ENCODE results near the gene CYP1A2.

Gene CYP1A2

GRCh38 chr15:74792227-74793016 is 43.8 kb downstream of the CYP1A2 start:
- DNase-seq (ENCODE audit: insufficient read length, low spot score) (no peak), FAIRE-seq (peak; percentile 72)
- TF ChIP-seq POU2F2 (IDR thresholded peaks at IDR 0.05; ENCODE audit: low read depth, low read length): 0 out of 2 replicates have a peak, but pooled peaks have one; percentile 10
- TF ChIP-seq SPI1 (IDR thresholded peaks at IDR 0.05; ENCODE audit: low read depth, low read length): no peak

GRCh38 chr15:74793135-74794028 is 44.7 kb downstream of the CYP1A2 start:
- DNase-seq (ENCODE audit: insufficient read length, low spot score) (no peak), FAIRE-seq (no peak)
- TF ChIP-seq TAF1 (IDR thresholded peaks at IDR 0.05; ENCODE audit: low read depth, low read length) (no peak), PAX5 (IDR thresholded peaks at IDR 0.05; ENCODE audit: insufficient read depth, low read length, severe bottlenecking) (no peak)

- DNase-seq (ENCODE audit: insufficient read length, low spot score) (no peak), FAIRE-seq (no peak)
- no peak for TF ChIP-seq POU2F2 (IDR thresholded peaks at IDR 0.05; ENCODE audit: low read depth, low read length)
- no peak for TF ChIP-seq PAX5 (IDR thresholded peaks at IDR 0.05; ENCODE audit: insufficient read depth, low read length, severe bottlenecking)
- no peak for TF ChIP-seq SPI1 (IDR thresholded peaks at IDR 0.05; ENCODE audit: low read depth, low read length)
- TF ChIP-seq TAF1 (IDR thresholded peaks at IDR 0.05; ENCODE audit: low read depth, low read length): no peak
- no peak for TF ChIP-seq POLR2AphosphoS5 (IDR thresholded peaks at IDR 0.05; ENCODE audit: low read depth, low read length)
- no peak for TF ChIP-seq POLR2A (IDR thresholded peaks at IDR 0.05; ENCODE audit: low read depth, low read length)
Measured at GRCh38 chr15:74794248-74794969, 45.8 kb downstream of the CYP1A2 start.

- TF ChIP-seq POLR2A (IDR thresholded peaks at IDR 0.05; ENCODE audit: low read depth, low read length) (no peak), POU2F2 (IDR thresholded peaks at IDR 0.05; ENCODE audit: low read depth, low read length) (no peak), SPI1 (IDR thresholded peaks at IDR 0.05; ENCODE audit: low read depth, low read length) (no peak), POLR2AphosphoS5 (IDR thresholded peaks at IDR 0.05; ENCODE audit: low read depth, low read length) (no peak), TAF1 (IDR thresholded peaks at IDR 0.05; ENCODE audit: low read depth, low read length) (no peak), PAX5 (IDR thresholded peaks at IDR 0.05; ENCODE audit: insufficient read depth, low read length, severe bottlenecking) (no peak)
- FAIRE-seq (no peak), DNase-seq (ENCODE audit: insufficient read length, low spot score) (no peak)
Measured at GRCh38 chr15:74794970-74795349, 46.3 kb downstream of the CYP1A2 start.

GRCh38 chr15:74795966-74796625 is 47.5 kb downstream of the CYP1A2 start:
- FAIRE-seq (no peak), DNase-seq (ENCODE audit: insufficient read length, low spot score) (no peak)
- TF ChIP-seq POLR2AphosphoS5 (IDR thresholded peaks at IDR 0.05; ENCODE audit: low read depth, low read length): no peak
- TF ChIP-seq POLR2A (IDR thresholded peaks at IDR 0.05; ENCODE audit: low read depth, low read length): no peak
- no peak for TF ChIP-seq PAX5 (IDR thresholded peaks at IDR 0.05; ENCODE audit: insufficient read depth, low read length, severe bottlenecking)
- TF ChIP-seq SPI1 (IDR thresholded peaks at IDR 0.05; ENCODE audit: low read depth, low read length): no peak
- TF ChIP-seq TAF1 (IDR thresholded peaks at IDR 0.05; ENCODE audit: low read depth, low read length): no peak

- FAIRE-seq (peak; percentile 94), DNase-seq (ENCODE audit: insufficient read length, low spot score) (peak; percentile 66)
- TF ChIP-seq POU2F2 (IDR thresholded peaks at IDR 0.05; ENCODE audit: low read depth, low read length): peak; percentile 64; the same call in 1 of the 2 replicates
- TF ChIP-seq POLR2AphosphoS5 (IDR thresholded peaks at IDR 0.05; ENCODE audit: low read depth, low read length): no peak
- no peak for TF ChIP-seq PAX5 (IDR thresholded peaks at IDR 0.05; ENCODE audit: insufficient read depth, low read length, severe bottlenecking)
Measured at GRCh38 chr15:74798388-74799254, 50.0 kb downstream of the CYP1A2 start.

GRCh38 chr15:74799255-74799855 is 50.7 kb downstream of the CYP1A2 start:
- no peak for TF ChIP-seq SPI1 (IDR thresholded peaks at IDR 0.05; ENCODE audit: low read depth, low read length)
- no peak for TF ChIP-seq TAF1 (IDR thresholded peaks at IDR 0.05; ENCODE audit: low read depth, low read length)
- no peak for TF ChIP-seq POU2F2 (IDR thresholded peaks at IDR 0.05; ENCODE audit: low read depth, low read length)
- TF ChIP-seq PAX5 (IDR thresholded peaks at IDR 0.05; ENCODE audit: insufficient read depth, low read length, severe bottlenecking): no peak
- no peak for TF ChIP-seq POLR2AphosphoS5 (IDR thresholded peaks at IDR 0.05; ENCODE audit: low read depth, low read length)
- TF ChIP-seq POLR2A (IDR thresholded peaks at IDR 0.05; ENCODE audit: low read depth, low read length): no peak; the same call in 1 of the 2 replicates
- peak; percentile 76 for FAIRE-seq
- no peak for DNase-seq (ENCODE audit: insufficient read length, low spot score)

- DNase-seq (ENCODE audit: insufficient read length, low spot score) (peak; percentile 98), FAIRE-seq (peak; percentile 99)
- peak; percentile 58; the same call in 1 of the 2 replicates for TF ChIP-seq POLR2AphosphoS5 (IDR thresholded peaks at IDR 0.05; ENCODE audit: low read depth, low read length)
- no peak for TF ChIP-seq POLR2A (IDR thresholded peaks at IDR 0.05; ENCODE audit: low read depth, low read length)
- TF ChIP-seq POU2F2 (IDR thresholded peaks at IDR 0.05; ENCODE audit: low read depth, low read length): peak; percentile 68
- no peak for TF ChIP-seq PAX5 (IDR thresholded peaks at IDR 0.05; ENCODE audit: insufficient read depth, low read length, severe bottlenecking)
- TF ChIP-seq SPI1 (IDR thresholded peaks at IDR 0.05; ENCODE audit: low read depth, low read length): peak; percentile 34; the same call in 1 of the 2 replicates
Measured at GRCh38 chr15:74799856-74800558, 51.4 kb downstream of the CYP1A2 start.
